Immature natural killer cell (primary cell): ENCODE results near the gene RFPL3. TPM values are rescaled to one million over a fixed set of nuclear protein-coding genes. Genes with fewer than 3 reads are reported as not detected.

Experiments
- DNase-seq, 3 donors: peaks; one replicate each; pipeline ENCODE4 v3.0.0; 2022; ENCODE audit warnings: mixed read lengths in 1 of 3
- H3K27ac Mint-ChIP-seq, 6 donors: one replicate each; pipeline ENCODE4 v1.8.0; 2020; ENCODE audit warnings: mixed read lengths in 6 of 6, mild to moderate bottlenecking in 5 of 6, inconsistent platforms in 4 of 6, moderate library complexity in 3 of 6
- H3K27me3 Mint-ChIP-seq, 3 donors: one replicate each; pipeline ENCODE4 v1.8.0; 2020 to 2021; ENCODE audit warnings: low read depth in 3 of 3, mild to moderate bottlenecking in 3 of 3, mixed read lengths in 3 of 3, moderate library complexity in 3 of 3, inconsistent platforms in 1 of 3
- H3K36me3 Mint-ChIP-seq, 3 donors: one replicate each; pipeline ENCODE4 v1.8.0; 2020; ENCODE audit warnings: mixed read lengths in 3 of 3, inconsistent platforms in 2 of 3, mild to moderate bottlenecking in 2 of 3
- H3K4me1 Mint-ChIP-seq, 2 donors: one replicate each; pipeline ENCODE4 v1.8.0; 2020; ENCODE audit warnings: inconsistent platforms in 2 of 2, mild to moderate bottlenecking in 2 of 2, mixed read lengths in 2 of 2, moderate library complexity in 1 of 2
- H3K4me3 Mint-ChIP-seq, 5 donors: one replicate each; pipeline ENCODE4 v1.8.0; 2020; ENCODE audit warnings: mild to moderate bottlenecking in 5 of 5, mixed read lengths in 5 of 5, inconsistent platforms in 3 of 5, moderate library complexity in 3 of 5
- H3K9me3 Mint-ChIP-seq, 6 donors: one replicate each; pipeline ENCODE4 v1.8.0; 2020; ENCODE audit warnings: mild to moderate bottlenecking in 6 of 6, mixed read lengths in 6 of 6, inconsistent platforms in 4 of 6, moderate library complexity in 3 of 6
- polyA plus RNA-seq, 3 donors: library from polyadenylated mRNA; unstranded; fragments of 300-500 nt; fragmentation: Illumina TruSeq; gene quantifications; one replicate each; pipeline ENCODE4 v1.2.3, GENCODE V29; 2021

Gene RFPL3
- polyA plus RNA-seq, 3 donors from 2014 or later = not detected

- Mint-ChIP-seq H3K9me3 (no peaks in the 10 kb centered on the region), H3K36me3 (peaks cover 0 to 4% (median under 1%) of the 10 kb centered on the region in 3 donors), H3K4me1 (no peaks in the 10 kb centered on the region)
Observed at GRCh38 chr22:32380991-32381390, 23.3 kb downstream of the RFPL3 start.

GRCh38 chr22:32385681-32386080 is 28.0 kb downstream of the RFPL3 start:
- H3K27me3 Mint-ChIP-seq = peaks cover 0 to 2% (median 0%) of the 10 kb centered on the region in 3 donors
- peaks cover 17 to 26% (median 21%) of the 10 kb centered on the region in 3 donors for H3K36me3 Mint-ChIP-seq
- no peaks in the 10 kb centered on the region for H3K9me3 Mint-ChIP-seq
- DNase-seq = no peak
- no peaks in the 10 kb centered on the region for H3K4me1 Mint-ChIP-seq
- H3K27ac Mint-ChIP-seq = no peak overlapping the region
- H3K4me3 Mint-ChIP-seq = no peak overlapping the region

More at GRCh38 chr22:32380991-32381390, 23.3 kb downstream of the RFPL3 start:
- no peak overlapping the region for H3K4me3 Mint-ChIP-seq
- H3K27me3 Mint-ChIP-seq = peaks cover 0 to 2% (median 1%) of the 10 kb centered on the region in 3 donors
- H3K27ac Mint-ChIP-seq = peak overlapping the region in 2 of 6 donors; percentile 1 to 16
- no peak for DNase-seq

- Mint-ChIP-seq H3K4me1 (no peaks in the 10 kb centered on the region), H3K27ac (peak overlapping the region in 1 of 6 donors; percentile 31), H3K9me3 (no peaks in the 10 kb centered on the region), H3K36me3 (peaks cover 27 to 46% (median 38%) of the 10 kb centered on the region in 3 donors), H3K27me3 (peaks cover 0 to 2% (median 0%) of the 10 kb centered on the region in 3 donors), H3K4me3 (no peak overlapping the region)
- DNase-seq = no peak
Observed at GRCh38 chr22:32389685-32390084, 32.0 kb downstream of the RFPL3 start.

GRCh38 chr22:32395107-32395506 is 37.4 kb downstream of the RFPL3 start:
- H3K36me3 Mint-ChIP-seq = peaks cover 39 to 62% (median 48%) of the 10 kb centered on the region in 3 donors
- no peak overlapping the region for H3K4me3 Mint-ChIP-seq
- H3K9me3 Mint-ChIP-seq = no peaks in the 10 kb centered on the region
- peak overlapping the region in 1 of 6 donors; percentile 11 for H3K27ac Mint-ChIP-seq
- no peak for DNase-seq
- no peaks in the 10 kb centered on the region for H3K4me1 Mint-ChIP-seq
- peaks cover 0 to 1% (median 0%) of the 10 kb centered on the region in 3 donors for H3K27me3 Mint-ChIP-seq

GRCh38 chr22:32396255-32396654 is 38.6 kb downstream of the RFPL3 start:
- no peak for DNase-seq
- Mint-ChIP-seq H3K36me3 (peaks cover 45 to 73% (median 57%) of the 10 kb centered on the region in 3 donors), H3K4me1 (no peaks in the 10 kb centered on the region), H3K4me3 (no peak overlapping the region), H3K27ac (no peak overlapping the region), H3K27me3 (peaks cover 0 to 1% (median 0%) of the 10 kb centered on the region in 3 donors), H3K9me3 (no peaks in the 10 kb centered on the region)

- no peak overlapping the region for H3K4me3 Mint-ChIP-seq
- H3K27ac Mint-ChIP-seq = no peak overlapping the region
- peaks cover 0 to 1% (median 0%) of the 10 kb centered on the region in 3 donors for H3K27me3 Mint-ChIP-seq
- DNase-seq = no peak
- H3K4me1 Mint-ChIP-seq = no peaks in the 10 kb centered on the region
- H3K36me3 Mint-ChIP-seq = peaks cover 50 to 76% (median 59%) of the 10 kb centered on the region in 3 donors
- H3K9me3 Mint-ChIP-seq = no peaks in the 10 kb centered on the region
Observed at GRCh38 chr22:32396746-32397145, 39.1 kb downstream of the RFPL3 start.

- H3K9me3 Mint-ChIP-seq = no peaks in the 10 kb centered on the region
- peaks cover 28 to 66% (median 41%) of the 10 kb centered on the region in 3 donors for H3K36me3 Mint-ChIP-seq
- no peak overlapping the region for H3K27ac Mint-ChIP-seq
- DNase-seq = no peak
- no peak overlapping the region for H3K4me3 Mint-ChIP-seq
- H3K27me3 Mint-ChIP-seq = peaks cover 0 to 1% (median 0%) of the 10 kb centered on the region in 3 donors
- no peaks in the 10 kb centered on the region for H3K4me1 Mint-ChIP-seq
Observed at GRCh38 chr22:32401486-32401885, 43.8 kb downstream of the RFPL3 start.

GRCh38 chr22:32404021-32404420 is 46.4 kb downstream of the RFPL3 start:
- Mint-ChIP-seq H3K4me1 (peaks cover 11 to 12% of the 10 kb centered on the region in 2 donors), H3K9me3 (no peaks in the 10 kb centered on the region), H3K27ac (no peak overlapping the region), H3K36me3 (peaks cover 26 to 52% (median 39%) of the 10 kb centered on the region in 3 donors), H3K4me3 (no peak overlapping the region), H3K27me3 (peaks cover 0 to 3% (median 0%) of the 10 kb centered on the region in 3 donors)
- no peak for DNase-seq

- DNase-seq = no peak
- Mint-ChIP-seq H3K36me3 (peaks cover 11 to 25% (median 14%) of the 10 kb centered on the region in 3 donors), H3K9me3 (no peaks in the 10 kb centered on the region), H3K27ac (no peak overlapping the region), H3K4me3 (no peak overlapping the region), H3K4me1 (peaks cover 36 to 42% of the 10 kb centered on the region in 2 donors), H3K27me3 (peaks cover 4 to 8% (median 5%) of the 10 kb centered on the region in 3 donors)
Observed at GRCh38 chr22:32407312-32407711, 49.6 kb downstream of the RFPL3 start.

- no peak for DNase-seq
- peaks cover 40 to 48% of the 10 kb centered on the region in 2 donors for H3K4me1 Mint-ChIP-seq
- H3K36me3 Mint-ChIP-seq = peaks cover 11 to 25% (median 14%) of the 10 kb centered on the region in 3 donors
- H3K4me3 Mint-ChIP-seq = no peak overlapping the region
- no peak overlapping the region for H3K27ac Mint-ChIP-seq
- no peaks in the 10 kb centered on the region for H3K9me3 Mint-ChIP-seq
- H3K27me3 Mint-ChIP-seq = peaks cover 6 to 11% (median 9%) of the 10 kb centered on the region in 3 donors
Observed at GRCh38 chr22:32407936-32408335, 50.3 kb downstream of the RFPL3 start.

GRCh38 chr22:32409977-32410376 is 52.3 kb downstream of the RFPL3 start:
- Mint-ChIP-seq H3K4me1 (peaks cover 43 to 51% of the 10 kb centered on the region in 2 donors), H3K9me3 (no peaks in the 10 kb centered on the region), H3K27ac (peak overlapping the region in 4 of 6 donors; percentile 11 to 39 (median 18)), H3K4me3 (peak overlapping the region; percentile 67 to 99 (median 95)), H3K36me3 (peaks cover 11 to 15% (median 14%) of the 10 kb centered on the region in 3 donors), H3K27me3 (peaks cover 6 to 12% (median 9%) of the 10 kb centered on the region in 3 donors)
- no peak for DNase-seq

- no peaks in the 10 kb centered on the region for H3K9me3 Mint-ChIP-seq
- H3K4me1 Mint-ChIP-seq = peaks cover 43 to 51% of the 10 kb centered on the region in 2 donors
- peaks cover 6 to 12% (median 9%) of the 10 kb centered on the region in 3 donors for H3K27me3 Mint-ChIP-seq
- H3K27ac Mint-ChIP-seq = peak overlapping the region in 3 of 6 donors; percentile 18 to 87 (median 38)
- peaks cover 10 to 11% (median 10%) of the 10 kb centered on the region in 3 donors for H3K36me3 Mint-ChIP-seq
- H3K4me3 Mint-ChIP-seq = peak overlapping the region; percentile 95 to 99 (median 98)
- no peak for DNase-seq
Observed at GRCh38 chr22:32410459-32410858, 52.8 kb downstream of the RFPL3 start.
